GM21367 (cell line): ENCODE measurements around the gene RNF186.
"Not testable (repeated sequence)": the region's sequence is repeated elsewhere in the genome, so short reads cannot be mapped to it uniquely, and the experiment has no call there.

Experiments
- ATAC-seq: cut with Tn5 transposase; IDR thresholded peaks from one replicate; pipeline ENCODE4 v1.9.1; 2021; ENCODE audit not compliant: unreplicated experiment

Gene RNF186, protein sequence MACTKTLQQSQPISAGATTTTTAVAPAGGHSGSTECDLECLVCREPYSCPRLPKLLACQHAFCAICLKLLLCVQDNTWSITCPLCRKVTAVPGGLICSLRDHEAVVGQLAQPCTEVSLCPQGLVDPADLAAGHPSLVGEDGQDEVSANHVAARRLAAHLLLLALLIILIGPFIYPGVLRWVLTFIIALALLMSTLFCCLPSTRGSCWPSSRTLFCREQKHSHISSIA

DNA sequence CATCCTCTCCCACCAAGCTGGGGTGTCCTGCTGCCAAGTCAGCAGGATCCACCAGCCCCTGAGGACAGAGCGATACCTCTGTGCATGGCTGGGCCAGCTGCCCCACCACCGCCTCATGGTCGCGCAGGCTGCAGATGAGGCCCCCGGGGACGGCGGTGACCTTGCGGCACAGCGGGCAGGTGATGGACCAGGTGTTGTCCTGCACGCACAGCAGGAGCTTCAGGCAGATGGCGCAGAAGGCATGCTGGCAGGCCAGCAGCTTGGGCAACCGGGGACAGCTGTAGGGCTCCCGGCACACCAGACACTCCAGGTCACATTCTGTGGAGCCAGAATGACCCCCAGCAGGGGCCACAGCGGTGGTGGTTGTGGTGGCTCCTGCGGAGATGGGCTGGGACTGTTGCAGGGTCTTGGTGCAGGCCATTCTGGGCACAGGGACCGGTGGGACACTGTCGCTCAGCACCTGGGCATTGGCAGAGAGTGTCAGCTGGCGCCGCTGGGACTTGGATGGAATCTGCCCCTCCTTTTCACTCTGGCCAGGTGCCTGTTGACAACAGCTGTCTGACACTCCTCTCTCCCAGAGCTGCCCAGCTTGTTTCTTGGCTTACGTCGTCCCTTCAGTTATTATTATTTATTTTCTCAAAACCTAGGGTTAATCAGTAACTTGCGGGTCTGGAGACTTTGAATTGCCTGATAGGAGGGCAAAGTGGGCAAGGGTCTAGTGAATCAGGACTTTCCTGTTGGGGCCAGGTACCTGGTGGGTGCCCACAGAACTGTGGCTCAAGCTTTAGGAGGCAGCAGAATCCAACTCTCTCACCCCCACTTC is at the start of gene RNF186:
TSS of gene RNF186 (minus strand) at position 603 of the 823 bp plus-strand sequence. CDS start at position 421, 182 bp downstream.
- ATAC-seq: no peak

DNA sequence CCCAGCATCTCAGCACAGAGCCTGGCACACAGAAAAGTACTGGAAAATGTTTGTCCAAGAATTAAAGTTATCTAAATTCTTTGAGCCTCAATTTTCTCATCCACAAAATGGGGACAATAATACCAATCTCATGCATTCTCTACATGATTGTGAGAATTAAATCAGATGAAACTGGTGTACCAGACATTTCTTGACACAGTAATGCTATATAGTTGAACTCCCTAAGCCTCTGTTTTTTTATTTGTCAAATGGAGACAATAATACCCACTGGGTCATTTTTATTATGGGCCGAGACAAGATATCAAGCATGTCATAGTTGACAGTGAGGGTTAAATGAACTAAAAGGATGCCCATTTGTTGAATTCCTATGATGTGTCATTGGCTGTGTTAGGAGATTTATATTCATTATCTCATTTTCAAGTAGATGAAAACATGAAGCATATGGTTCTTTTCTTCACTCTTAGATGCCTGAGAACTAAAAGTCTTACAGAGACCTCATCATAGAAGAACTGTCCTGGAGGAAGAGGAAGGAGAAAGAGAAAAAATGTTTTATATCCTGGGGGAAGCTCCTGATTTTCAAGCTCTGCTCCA is 49.6 kb upstream of the RNF186 start:
- ATAC-seq: no peak

DNA sequence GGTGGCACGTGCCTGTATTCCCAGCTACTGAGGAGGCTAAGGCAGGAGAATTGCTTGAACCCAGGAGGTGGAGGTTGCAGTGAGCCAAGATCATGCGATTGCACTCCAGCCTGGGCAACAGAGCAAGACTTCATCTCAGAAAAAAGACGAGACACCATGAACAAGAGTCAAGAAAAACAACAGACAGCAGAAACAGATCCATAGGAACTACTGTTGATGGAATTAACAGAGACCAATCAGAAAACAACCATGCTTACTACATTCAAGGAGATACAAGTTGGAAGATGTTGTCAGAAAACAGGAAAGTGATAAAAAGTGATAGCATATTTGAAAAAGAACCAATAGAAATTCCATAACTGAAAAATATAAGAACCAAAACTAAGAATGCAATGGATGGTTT is 47.9 kb upstream of the RNF186 start:
- no peak for ATAC-seq

DNA sequence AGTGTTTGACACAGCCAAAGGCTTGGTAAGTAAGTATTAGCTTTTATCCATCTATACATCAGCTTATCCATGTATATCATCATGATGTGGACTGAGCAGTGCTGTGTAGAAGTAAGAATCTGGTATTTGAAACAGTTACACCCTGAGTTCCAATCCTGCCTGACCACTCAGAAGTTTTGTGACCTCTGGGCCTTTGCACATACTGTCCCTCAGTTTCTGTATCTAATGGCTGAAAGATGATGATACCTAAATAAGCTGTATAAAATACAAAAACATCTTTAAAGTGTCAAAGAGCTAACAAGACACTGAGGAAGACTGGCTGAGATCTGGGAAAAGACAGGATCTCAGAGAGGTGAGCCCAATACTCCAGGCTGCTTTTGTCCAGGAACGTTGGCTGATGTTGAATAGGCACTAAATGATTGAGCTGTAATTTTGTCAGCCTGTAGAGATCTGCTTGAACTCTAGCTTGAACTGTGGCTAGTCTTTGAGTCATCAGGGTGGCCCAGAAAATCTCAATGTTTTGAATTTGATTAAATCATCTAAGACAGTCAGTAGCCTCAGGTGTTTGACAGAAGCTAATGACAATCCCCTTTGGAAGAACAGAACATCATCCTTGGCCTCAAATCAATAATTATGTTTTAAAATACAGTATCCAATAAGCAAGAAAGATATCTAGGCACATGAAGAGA is 46.9 kb upstream of the RNF186 start:
- ATAC-seq: no peak

DNA sequence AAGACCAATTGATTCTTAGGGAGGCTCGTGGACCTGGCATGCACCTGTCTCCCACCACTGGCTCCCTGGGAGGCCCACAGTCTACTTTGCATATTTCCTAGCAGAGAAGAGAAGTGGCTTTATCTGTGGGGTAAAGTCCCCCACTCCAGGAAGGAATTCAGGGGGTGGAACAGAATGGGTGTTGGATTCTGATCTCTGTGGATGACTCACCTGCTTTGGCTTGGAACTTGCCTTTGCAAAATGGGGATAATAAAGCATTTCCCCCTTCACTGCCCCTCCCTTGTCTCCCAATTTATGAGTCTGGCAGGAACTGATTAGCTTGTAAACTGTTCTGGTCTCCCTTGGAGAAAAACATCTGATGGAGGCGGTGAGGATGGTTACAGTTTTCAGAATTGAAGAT is 46.0 kb upstream of the RNF186 start:
- ATAC-seq: no peak

DNA sequence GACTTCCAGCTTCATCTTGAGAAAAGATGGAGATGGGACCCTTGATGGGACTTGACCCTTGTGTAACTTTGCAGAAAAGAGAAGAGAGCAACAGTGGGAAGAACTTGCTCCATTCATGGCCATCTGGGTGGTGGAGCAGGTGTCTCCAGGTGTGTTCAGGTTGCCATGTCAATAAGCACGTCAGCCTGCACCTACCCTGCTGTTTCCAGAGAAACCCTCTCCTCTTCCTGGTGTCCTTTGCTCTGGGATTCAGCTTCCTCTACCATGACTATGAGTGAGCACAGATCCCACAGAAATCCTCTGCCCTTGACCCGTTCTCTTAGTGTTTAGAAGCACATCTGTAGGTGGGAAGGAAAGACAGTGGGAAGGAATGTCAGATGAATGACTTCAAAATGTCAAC is 45.3 kb upstream of the RNF186 start:
- ATAC-seq: no peak

DNA sequence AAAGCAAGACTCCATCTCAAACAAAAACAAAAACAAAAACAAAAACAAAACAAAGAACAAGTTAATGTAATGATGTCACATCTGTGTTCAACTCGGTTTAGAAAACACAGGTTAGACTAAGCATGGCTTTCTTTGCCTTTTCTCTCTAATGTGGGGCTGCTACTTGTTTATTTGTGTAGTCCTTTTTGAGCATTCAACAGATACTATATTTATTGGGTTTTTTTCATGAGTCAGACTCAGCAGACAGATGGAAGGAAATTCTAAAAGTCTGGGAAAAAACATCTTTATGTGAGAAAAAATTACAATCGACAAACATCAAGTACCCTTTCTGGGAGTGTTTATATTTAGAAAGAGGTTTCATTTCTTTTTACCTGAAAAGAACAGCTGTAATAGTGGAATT is 44.8 kb upstream of the RNF186 start:
- no peak for ATAC-seq

DNA sequence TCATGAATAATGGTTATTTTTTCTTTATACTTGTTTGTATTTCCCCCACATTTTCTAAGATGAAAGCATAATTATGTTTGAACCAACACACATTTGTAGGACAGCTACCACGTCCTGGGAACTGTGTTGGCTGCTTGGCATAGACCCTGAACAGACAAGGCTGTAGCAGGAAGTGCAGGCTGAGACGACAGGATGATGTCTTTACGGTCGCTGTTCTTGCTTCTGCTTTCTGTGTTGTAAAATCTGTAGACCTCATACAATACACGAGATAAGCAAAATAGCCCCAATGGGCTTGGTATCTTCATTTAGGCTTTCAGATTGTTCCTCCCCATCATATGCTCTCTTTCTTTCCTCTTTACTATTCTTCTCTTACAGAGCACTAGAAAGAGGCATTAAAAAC is 43.8 kb upstream of the RNF186 start:
- no peak for ATAC-seq

DNA sequence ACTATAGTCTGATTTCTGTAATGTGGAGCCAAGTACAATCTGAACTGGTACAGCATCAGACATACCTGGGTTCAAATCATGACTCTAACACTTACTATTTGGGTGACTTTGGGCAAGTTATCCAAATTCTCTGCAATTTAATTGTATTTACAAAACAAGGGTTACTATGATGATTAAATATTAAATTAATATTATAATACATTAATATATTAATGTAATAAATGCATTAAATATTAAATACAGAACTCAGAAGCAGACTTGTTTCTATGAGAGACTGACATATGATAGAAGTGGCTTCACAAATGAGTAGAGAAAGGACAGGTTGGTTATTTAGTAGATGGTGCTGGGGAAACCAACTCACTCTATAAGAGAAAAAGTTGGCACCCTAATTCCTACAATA is 39.8 kb upstream of the RNF186 start:
- no peak for ATAC-seq

DNA sequence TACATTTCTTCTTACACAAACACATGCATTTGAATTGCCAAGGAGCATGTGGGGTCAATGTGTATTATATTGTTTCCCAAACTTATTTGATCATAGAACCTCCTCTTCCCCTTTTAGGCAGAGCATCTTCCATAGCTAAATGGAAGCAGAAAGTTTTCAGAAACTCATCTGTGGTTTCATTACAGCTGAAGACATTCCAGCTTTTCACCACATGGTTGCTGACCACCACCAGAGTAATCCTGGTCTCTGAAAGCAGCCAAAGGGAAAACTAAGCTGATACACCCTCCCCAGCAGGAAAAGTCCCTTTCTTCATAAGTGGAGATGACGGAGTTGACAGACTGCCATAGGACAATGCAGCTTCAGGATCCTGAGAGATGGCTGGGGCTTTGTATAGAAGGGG is 37.0 kb upstream of the RNF186 start:
- no peak for ATAC-seq

DNA sequence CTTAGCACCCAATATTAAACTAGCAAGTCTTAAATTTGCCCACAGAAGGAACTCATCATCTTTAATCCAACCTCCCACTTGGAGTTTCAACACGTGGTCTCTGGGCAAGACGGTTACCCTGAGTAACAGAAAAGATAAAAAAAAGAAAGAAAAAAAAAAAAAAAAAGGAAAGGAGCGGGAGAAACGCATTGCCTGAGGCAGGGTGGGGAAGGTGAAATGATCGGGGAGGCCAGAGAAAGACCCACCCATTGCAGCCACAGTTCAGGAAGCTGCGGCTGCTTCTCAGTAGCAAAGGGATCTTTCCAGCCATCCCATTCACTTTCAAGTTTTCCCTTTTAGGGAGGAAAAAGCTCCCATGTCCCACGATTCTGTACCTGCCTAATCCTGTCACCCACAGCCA is 35.1 kb upstream of the RNF186 start:
- no peak for ATAC-seq

DNA sequence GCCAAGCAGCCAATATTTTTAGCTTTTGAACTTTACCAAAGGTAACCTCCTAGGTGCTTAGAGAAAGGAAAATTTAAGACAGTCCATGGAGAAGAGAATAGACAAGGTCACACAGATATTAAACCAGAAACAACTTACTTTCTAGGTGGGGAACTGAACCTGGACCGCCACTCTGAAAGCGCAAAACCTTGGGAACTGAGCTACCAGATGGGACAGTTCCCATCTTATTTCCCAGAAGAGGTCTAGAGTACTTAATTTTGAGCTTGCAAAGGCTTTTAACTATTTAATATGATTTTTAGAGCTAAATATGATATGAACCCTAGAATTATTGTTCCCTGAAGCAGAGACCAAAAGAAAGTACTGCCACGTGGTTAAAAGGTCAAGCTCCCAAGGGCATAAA is 34.2 kb upstream of the RNF186 start:
- not testable (repeated sequence) for ATAC-seq

DNA sequence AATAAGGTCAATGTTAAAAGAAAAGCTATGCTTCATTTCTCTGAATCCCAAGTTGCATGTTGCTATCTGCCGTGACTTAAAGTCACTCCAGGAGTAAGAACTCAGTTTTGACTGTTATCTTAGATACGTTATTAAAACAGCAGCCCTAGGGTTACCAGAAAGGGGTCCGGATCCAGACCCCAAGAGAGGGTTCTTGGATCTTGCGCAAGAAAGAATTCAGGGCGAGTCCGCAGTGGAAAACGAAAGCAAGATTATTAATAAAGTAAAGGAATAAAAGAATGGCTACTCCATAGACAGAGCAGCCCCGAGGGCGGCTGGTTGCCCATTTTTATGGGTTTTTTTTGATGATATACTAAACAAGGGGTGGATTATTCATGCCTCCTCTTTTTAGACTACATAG is 32.3 kb upstream of the RNF186 start:
- ATAC-seq: not testable (repeated sequence)

DNA sequence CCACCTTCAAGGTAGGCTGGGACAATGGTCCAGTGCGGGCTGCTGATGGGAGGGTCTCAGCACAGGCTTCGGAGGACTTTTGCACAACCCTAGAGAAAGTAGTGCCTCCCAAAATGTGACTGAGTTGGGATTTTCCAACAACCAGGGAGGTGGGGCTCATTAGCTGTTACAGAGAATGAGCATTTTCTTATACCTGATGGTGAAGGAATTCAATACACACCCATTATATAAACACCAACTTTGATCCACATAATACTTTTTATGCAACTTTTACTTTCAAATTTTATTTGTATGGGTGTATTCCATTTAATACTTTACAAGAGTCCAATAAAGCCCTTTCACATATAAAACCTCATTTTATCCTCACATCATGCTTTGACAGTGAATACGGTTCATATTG is 31.3 kb upstream of the RNF186 start:
- no peak for ATAC-seq

DNA sequence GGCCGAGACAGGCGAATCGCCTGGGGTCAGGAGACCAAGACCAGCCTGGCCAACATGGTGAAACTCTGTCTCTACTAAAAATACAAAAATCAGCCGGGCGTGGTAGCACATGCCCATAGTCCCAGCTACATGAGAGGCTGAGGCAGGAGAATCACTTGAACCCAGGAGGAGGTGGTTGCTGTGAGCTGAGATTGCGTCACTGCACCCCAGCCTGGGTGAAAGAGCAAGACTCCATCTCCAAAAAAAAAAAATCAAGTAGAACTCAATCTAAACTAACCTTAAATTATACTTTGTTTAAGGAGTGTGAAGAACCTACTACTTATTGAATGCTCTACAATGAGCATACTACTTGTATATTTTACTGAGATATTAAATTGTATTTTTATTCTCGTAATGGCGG is 30.5 kb upstream of the RNF186 start:
- no peak for ATAC-seq

DNA sequence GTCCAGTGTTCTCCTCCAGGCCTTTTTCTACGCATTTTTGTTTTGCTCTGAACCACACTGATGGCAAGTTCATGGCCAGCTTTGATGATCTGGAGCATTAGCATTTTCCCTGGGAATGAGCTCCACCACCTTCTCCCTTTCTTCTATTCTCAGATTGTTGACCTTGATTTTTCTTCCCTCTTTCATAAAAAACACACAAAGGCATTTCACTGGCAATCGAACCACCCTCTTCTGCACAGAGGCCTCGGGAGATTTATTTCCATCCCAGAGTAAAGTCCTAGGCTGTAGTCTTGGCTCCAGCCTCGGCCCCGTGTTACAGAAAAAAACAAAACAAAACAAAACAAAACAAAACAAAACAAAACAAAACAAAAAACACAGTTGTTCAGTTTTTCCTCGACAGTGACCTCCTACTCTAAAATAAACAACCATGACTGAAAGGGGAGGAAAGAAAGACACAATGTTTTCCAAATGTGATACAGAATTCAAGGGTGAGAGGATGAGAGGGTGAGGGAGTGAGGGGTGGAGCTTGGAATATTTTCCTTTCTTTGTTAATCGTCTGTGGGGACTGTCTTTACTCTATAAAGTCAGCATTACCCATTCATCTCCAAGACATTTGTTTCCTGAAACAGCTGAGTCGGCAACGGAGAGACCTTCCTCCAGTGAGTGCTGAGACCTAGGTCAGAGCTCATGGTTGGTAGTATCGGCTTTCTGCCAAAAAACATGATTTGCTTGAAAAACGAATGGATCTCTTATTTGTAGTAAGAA is 29.8 kb upstream of the RNF186 start:
- no peak for ATAC-seq

DNA sequence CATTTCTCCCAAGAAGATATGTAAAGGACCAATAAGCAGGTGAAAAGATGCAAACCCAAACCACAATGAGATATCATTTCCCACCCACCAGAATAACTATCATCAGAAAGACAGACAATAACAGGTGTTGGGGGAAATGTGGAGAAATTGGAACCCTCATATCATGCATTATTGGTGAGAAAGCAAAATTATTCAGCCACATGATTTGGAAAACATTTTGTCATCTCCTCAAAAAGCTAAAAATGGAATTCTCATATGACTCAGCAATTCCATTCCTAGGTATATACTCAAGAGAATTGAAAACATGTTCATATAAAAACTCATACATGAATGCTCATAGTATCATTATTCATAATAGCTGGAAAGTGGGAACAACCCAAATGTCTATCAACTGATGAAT is 25.1 kb upstream of the RNF186 start:
- no peak for ATAC-seq

DNA sequence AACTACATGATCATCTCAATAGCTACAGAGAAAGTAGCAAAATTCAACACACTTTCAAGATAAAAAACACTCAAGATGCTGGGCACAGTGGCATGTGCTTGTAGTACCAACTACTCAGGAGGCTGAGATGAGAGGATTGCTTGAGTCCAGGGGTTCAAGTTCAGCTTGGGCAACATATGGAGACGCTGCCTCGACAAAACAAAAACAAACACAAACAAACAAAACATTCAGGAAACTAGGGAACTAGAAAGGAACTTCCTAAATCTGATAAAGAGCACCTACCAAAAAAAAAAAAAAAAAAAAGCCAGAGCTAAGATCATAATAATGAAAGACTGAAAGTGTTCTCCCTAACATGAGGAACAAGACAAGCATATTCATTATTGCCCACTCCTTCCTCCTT is 22.8 kb upstream of the RNF186 start:
- ATAC-seq: no peak

DNA sequence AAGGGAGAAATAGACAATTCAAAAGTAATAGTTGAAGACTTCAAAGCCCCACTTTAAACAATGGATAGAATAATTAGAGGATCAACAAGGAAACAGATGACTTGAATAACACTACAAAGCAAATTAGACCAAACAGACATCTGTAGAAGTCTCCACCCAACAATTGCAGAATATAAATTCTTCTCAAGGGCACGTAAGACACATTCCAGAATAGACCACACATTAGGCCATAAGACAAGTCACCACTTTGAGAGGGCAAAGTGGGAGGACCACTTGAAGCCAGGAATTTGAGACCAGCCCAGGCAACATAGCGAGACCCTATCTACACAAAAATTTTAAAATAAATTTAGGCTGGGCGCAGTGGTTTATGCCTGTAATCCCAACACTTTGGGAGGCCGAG is 20.5 kb upstream of the RNF186 start:
- no peak for ATAC-seq

DNA sequence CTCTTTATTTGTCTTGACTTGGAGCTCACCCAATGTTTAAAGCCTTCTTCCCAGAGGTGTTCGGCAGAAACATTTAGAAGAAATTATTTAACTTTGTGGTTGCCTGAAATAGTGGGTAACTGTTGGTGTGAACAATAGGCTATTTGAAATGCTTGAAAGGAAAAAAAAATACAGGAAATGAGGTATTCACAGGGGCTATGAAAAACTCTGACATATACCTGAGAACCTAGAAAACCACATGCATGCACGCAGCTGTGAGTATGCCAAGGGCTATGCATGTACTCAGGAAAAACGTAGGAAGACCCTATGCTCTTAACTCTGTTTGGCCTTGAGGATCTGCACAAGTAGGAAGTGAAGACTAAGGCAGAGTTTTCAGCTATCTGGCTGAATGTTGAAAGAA is 16.4 kb upstream of the RNF186 start:
- ATAC-seq: no peak

DNA sequence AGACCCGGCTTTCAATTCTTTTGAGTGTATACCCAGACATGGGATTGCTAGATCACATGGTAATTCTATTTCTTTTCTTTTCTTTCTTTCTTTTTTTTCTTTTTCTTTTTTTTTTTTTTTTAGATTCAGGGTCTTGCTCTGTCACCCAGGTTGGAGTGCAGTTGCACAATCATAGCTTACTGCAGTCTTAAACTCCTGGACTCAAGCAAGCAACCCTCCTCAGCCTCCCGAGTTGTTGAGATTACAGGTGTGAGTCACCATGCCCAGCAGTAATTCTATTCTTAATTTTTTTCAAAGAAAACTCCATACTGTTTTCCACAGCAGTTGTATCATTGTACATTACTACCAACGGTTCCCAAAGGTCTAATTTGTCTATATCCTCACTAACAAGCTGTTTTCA is 13.5 kb upstream of the RNF186 start:
- no peak for ATAC-seq
